ENCODE data around the gene SLC2A6. TPM values are rescaled to one million over a fixed set of nuclear protein-coding genes. Genes with fewer than 3 reads are reported as not detected.

SLC2A6 gene
- total and polyA plus RNA-seq, 2 of the 8 experiments (the other 6 are each of a cell fraction or from before 2014, with no cell fraction given), result 16.6 to 17.8 TPM

DNA sequence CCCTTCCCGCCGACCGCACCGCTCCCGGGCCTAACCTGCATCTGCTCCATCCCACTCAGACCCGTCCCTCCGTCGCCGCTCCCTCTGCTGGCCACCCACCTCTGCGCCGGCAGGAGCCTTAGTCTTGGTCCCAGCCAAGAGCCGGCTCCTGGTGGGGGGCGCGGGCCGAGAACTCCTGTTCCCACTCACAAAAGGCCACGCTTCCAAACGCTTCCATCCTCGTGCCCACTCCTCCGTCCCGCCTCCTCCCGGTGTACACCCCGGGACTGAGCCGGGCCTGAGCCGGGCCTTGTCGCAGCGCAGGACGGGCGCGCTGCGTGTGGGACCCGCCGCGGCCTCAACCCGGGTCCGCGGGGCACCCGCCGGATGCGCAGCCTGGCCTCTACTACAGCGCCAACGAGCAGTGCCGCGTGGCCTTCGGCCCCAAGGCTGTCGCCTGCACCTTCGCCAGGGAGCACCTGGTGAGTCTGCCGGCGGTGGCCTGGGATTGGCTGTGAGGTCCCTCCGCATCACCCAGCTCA, 49.2 kb downstream of the SLC2A6 start (continued):
- TF ChIP-seq CREB1 (IDR thresholded peaks at IDR 0.05), result peak; percentile 8; the same call in 1 of the 2 replicates
- 0 out of 2 replicates have a peak, but pooled peaks have one; percentile 7 for TF ChIP-seq PHF8 (conservative IDR thresholded peaks at IDR 0.05; ENCODE audit: low read depth, low read length)
- peak; percentile 93 for TF ChIP-seq ASH2L (IDR thresholded peaks at IDR 0.05; ENCODE audit: low read length)
- TF ChIP-seq EGR1 (IDR thresholded peaks at IDR 0.05; ENCODE audit: borderline replicate concordance, low read depth, low read length), result no peak; the same call in 1 of the 2 replicates
- TF ChIP-seq SP1 (IDR thresholded peaks at IDR 0.05; ENCODE audit: low read depth, low read length), result no peak
- no peak for TF ChIP-seq YY1 (IDR thresholded peaks at IDR 0.05; ENCODE audit: low read depth, low read length)
- TF ChIP-seq RAD21 (IDR thresholded peaks at IDR 0.05 in 1 of 2, conservative IDR thresholded peaks at IDR 0.05 in 1 of 2; ENCODE audit: low read depth in 2 of 2, low read length in 2 of 2), result peak; percentile 1 to 29; a peak in 2 of 4 replicates
- TF ChIP-seq, protein P1, sequence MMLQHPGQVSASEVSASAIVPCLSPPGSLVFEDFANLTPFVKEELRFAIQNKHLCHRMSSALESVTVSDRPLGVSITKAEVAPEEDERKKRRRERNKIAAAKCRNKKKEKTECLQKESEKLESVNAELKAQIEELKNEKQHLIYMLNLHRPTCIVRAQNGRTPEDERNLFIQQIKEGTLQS (IDR thresholded peaks at IDR 0.05; ENCODE audit: insufficient read depth, low read depth, low read length), result no peak
- no peak for TF ChIP-seq RBBP5 (IDR thresholded peaks at IDR 0.05; ENCODE audit: borderline replicate concordance, low read depth, low read length)
- no peak for TF ChIP-seq CEBPB (IDR thresholded peaks at IDR 0.05; ENCODE audit: low read depth, low read length)
- no peak for TF ChIP-seq KDM5A (IDR thresholded peaks at IDR 0.05; ENCODE audit: low read length)
- no peak for TF ChIP-seq JUN (IDR thresholded peaks at IDR 0.05; ENCODE audit: low read depth, low read length)
- no peak for TF ChIP-seq EP300 (IDR thresholded peaks at IDR 0.05; ENCODE audit: borderline replicate concordance in 1 of 2, low read depth in 2 of 2, low read length in 2 of 2)
- no peak for TF ChIP-seq NRF1 (IDR thresholded peaks at IDR 0.05; ENCODE audit: low read depth, low read length)
- TF ChIP-seq, protein P2, sequence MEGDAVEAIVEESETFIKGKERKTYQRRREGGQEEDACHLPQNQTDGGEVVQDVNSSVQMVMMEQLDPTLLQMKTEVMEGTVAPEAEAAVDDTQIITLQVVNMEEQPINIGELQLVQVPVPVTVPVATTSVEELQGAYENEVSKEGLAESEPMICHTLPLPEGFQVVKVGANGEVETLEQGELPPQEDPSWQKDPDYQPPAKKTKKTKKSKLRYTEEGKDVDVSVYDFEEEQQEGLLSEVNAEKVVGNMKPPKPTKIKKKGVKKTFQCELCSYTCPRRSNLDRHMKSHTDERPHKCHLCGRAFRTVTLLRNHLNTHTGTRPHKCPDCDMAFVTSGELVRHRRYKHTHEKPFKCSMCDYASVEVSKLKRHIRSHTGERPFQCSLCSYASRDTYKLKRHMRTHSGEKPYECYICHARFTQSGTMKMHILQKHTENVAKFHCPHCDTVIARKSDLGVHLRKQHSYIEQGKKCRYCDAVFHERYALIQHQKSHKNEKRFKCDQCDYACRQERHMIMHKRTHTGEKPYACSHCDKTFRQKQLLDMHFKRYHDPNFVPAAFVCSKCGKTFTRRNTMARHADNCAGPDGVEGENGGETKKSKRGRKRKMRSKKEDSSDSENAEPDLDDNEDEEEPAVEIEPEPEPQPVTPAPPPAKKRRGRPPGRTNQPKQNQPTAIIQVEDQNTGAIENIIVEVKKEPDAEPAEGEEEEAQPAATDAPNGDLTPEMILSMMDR (IDR thresholded peaks at IDR 0.05; ENCODE audit: control extremely low read depth in 1 of 3, insufficient read depth in 1 of 3, low read depth in 1 of 3, low read length in 3 of 3), result peak in 2 of 3 experiments; percentile 55 to 68; a peak in 3 of 4 replicates
- no peak for TF ChIP-seq SIRT6 (IDR thresholded peaks at IDR 0.05; ENCODE audit: low read length)
- TF ChIP-seq SRF (IDR thresholded peaks at IDR 0.05; ENCODE audit: low read depth, low read length), result no peak
- TF ChIP-seq BCL11A (IDR thresholded peaks at IDR 0.05; ENCODE audit: low read depth in 2 of 2, low read length in 2 of 2), result no peak
- TF ChIP-seq MAFK (IDR thresholded peaks at IDR 0.05; ENCODE audit: low read depth, low read length), result no peak
- TF ChIP-seq CBX5 (IDR thresholded peaks at IDR 0.05; ENCODE audit: low read depth, low read length), result no peak
- 0 out of 2 replicates have a peak, but pooled peaks have one; percentile 25 for TF ChIP-seq TAF1 (IDR thresholded peaks at IDR 0.05; ENCODE audit: low read depth, low read length)
